ENCODE data around the gene MC4R. TPM values are rescaled to one million over a fixed set of nuclear protein-coding genes. Genes with fewer than 3 reads are reported as not detected.

The MC4R gene
- total RNA-seq, 2 experiments from 2014 or later: not detected

DNA sequence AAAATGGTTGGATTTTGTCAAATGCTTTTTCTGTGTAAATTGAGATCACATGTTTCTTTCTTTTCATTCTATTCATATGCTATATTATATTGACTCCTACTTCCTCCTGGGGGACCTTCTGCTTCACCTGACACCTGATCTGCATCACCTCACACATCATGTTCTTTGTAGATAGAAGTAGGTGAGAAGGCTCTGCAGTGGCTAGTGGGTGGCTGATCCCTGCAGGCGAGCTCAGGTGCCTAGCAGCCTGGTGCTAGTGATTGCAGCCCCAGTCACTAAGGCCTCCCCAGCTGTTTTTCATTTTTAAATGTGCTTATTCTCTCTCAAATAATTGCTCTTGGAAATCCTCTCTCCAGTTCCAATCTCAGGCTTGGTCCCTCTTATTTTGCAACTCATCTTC lies 33.6 kb downstream of the MC4R start:
- CTCF ChIA-PET: no interaction called here

DNA sequence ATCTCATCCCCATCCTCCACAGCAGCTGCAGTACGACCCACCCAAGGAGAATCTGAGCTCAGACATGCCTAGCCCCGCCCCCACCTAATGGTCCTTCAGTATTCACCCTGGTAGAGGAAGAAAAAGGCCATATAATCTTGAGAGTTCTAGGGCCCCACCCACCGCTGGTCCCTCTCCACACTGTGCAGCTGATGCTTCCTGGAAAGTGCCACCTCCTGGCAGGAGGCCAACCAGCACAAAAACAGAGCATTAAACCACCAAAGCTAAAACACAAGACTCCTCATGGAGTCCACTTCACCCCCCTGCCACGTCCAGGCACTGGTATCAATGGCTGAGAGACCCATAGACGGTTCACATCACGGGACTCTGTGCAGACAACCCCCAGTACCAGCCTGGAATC lies 40.7 kb downstream of the MC4R start:
- Mint-ChIP-seq H3K4me1 (ENCODE audit: low read depth) (no peaks in the 10 kb centered on the region), H3K27me3 (no peaks in the 10 kb centered on the region), H3K9me3 (peaks cover 6% of the 10 kb centered on the region), H3K4me3 (no peak overlapping the region), H3K36me3 (ENCODE audit: low read depth) (no peaks in the 10 kb centered on the region), H3K27ac (no peak overlapping the region)
- POLR2A ChIA-PET: no interaction called here
- intact Hi-C loops (cut with DNase I, micrococcal nuclease): no loop called here
- TF ChIP-seq, protein P1, sequence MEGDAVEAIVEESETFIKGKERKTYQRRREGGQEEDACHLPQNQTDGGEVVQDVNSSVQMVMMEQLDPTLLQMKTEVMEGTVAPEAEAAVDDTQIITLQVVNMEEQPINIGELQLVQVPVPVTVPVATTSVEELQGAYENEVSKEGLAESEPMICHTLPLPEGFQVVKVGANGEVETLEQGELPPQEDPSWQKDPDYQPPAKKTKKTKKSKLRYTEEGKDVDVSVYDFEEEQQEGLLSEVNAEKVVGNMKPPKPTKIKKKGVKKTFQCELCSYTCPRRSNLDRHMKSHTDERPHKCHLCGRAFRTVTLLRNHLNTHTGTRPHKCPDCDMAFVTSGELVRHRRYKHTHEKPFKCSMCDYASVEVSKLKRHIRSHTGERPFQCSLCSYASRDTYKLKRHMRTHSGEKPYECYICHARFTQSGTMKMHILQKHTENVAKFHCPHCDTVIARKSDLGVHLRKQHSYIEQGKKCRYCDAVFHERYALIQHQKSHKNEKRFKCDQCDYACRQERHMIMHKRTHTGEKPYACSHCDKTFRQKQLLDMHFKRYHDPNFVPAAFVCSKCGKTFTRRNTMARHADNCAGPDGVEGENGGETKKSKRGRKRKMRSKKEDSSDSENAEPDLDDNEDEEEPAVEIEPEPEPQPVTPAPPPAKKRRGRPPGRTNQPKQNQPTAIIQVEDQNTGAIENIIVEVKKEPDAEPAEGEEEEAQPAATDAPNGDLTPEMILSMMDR (IDR thresholded peaks at IDR 0.05): no peak
- Histone ChIP-seq H3K4me3 (ENCODE audit: low read length) (no peak overlapping the region), H3K36me3 (ENCODE audit: insufficient read depth, low read length) (no peaks in the 10 kb centered on the region), H3K27me3 (ENCODE audit: control insufficient read depth in 1 of 2, insufficient read depth in 2 of 2, low read length in 2 of 2) (no peaks in the 10 kb centered on the region), H3K9me3 (ENCODE audit: control insufficient read depth in 1 of 2, insufficient read depth in 1 of 2, low read length in 2 of 2) (peaks cover 0 to 9% of the 10 kb centered on the region in 2 experiments), H3K4me1 (ENCODE audit: insufficient read depth, low read length) (no peaks in the 10 kb centered on the region), H3K27ac (ENCODE audit: low read depth in 1 of 2, low read length in 2 of 2) (no peak overlapping the region)
- ATAC-seq (ENCODE audit: poor library complexity): no peak
- CTCF ChIA-PET: no interaction called here
- no peak for DNase-seq

More for the DNA sequence above, 33.6 kb downstream of the MC4R start:
- Mint-ChIP-seq H3K9me3 (peaks cover 13% of the 10 kb centered on the region), H3K4me1 (ENCODE audit: low read depth) (no peaks in the 10 kb centered on the region), H3K27ac (no peak overlapping the region), H3K27me3 (no peaks in the 10 kb centered on the region), H3K4me3 (no peak overlapping the region), H3K36me3 (ENCODE audit: low read depth) (no peaks in the 10 kb centered on the region)
- no peaks in the 10 kb centered on the region for H3K9me3 ChIP-seq (ENCODE audit: control insufficient read depth in 1 of 2, insufficient read depth in 1 of 2, low read length in 2 of 2)
- no peaks in the 10 kb centered on the region for H3K4me1 ChIP-seq (ENCODE audit: insufficient read depth, low read length)
- intact Hi-C loops (cut with DNase I, micrococcal nuclease): no loop called here
- no peak overlapping the region for H3K27ac ChIP-seq (ENCODE audit: low read depth in 1 of 2, low read length in 2 of 2)
- POLR2A ChIA-PET: no interaction called here
- H3K36me3 ChIP-seq (ENCODE audit: insufficient read depth, low read length): no peaks in the 10 kb centered on the region
- TF ChIP-seq, protein P1 (IDR thresholded peaks at IDR 0.05): no peak
- H3K4me3 ChIP-seq (ENCODE audit: low read length): no peak overlapping the region
- ATAC-seq (ENCODE audit: poor library complexity) (no peak), DNase-seq (no peak)
- no peaks in the 10 kb centered on the region for H3K27me3 ChIP-seq (ENCODE audit: control insufficient read depth in 1 of 2, insufficient read depth in 2 of 2, low read length in 2 of 2)

DNA sequence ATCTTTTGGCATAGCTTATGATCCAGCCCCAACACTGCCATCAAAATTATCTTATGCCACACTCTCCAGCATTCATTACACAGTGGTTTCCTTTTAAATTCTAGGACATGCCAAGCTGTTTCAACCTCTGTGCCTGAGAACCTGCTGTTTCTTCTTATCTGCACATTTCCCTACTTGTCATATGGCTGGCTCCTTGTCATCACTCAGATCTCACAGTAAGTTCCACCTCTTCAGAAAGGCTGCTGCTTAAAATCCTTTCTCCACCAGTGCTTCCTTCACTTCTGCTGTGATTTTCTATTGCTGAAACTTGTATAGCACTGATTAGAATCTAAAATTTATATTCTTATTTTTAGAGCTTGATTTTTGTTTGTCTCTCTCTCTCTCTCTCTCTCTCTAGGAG lies 43.4 kb downstream of the MC4R start:
- TF ChIP-seq, protein P1 (IDR thresholded peaks at IDR 0.05): no peak
- Mint-ChIP-seq H3K9me3 (peaks cover 3% of the 10 kb centered on the region), H3K4me1 (ENCODE audit: low read depth) (no peaks in the 10 kb centered on the region), H3K27ac (no peak overlapping the region), H3K36me3 (ENCODE audit: low read depth) (no peaks in the 10 kb centered on the region), H3K4me3 (no peak overlapping the region), H3K27me3 (no peaks in the 10 kb centered on the region)
- H3K4me3 ChIP-seq (ENCODE audit: low read length): no peak overlapping the region
- ATAC-seq (ENCODE audit: poor library complexity) (no peak), DNase-seq (no peak)
- H3K36me3 ChIP-seq (ENCODE audit: insufficient read depth, low read length): no peaks in the 10 kb centered on the region
- no peaks in the 10 kb centered on the region for H3K27me3 ChIP-seq (ENCODE audit: control insufficient read depth in 1 of 2, insufficient read depth in 2 of 2, low read length in 2 of 2)
- no peak overlapping the region for H3K27ac ChIP-seq (ENCODE audit: low read depth in 1 of 2, low read length in 2 of 2)
- intact Hi-C loops (cut with DNase I, micrococcal nuclease): no loop called here
- ChIA-PET CTCF (no interaction called here), POLR2A (no interaction called here)
- H3K9me3 ChIP-seq (ENCODE audit: control insufficient read depth in 1 of 2, insufficient read depth in 1 of 2, low read length in 2 of 2): peaks cover 0 to 9% of the 10 kb centered on the region in 2 experiments
- no peaks in the 10 kb centered on the region for H3K4me1 ChIP-seq (ENCODE audit: insufficient read depth, low read length)

Measured in CD4-positive, alpha-beta T cell (primary cell).